ENCODE measurements around the gene F8. TPM values are rescaled to one million over a fixed set of nuclear protein-coding genes. Genes with fewer than 3 reads are reported as not detected.

F8 gene
- total RNA-seq, 1 experiment from 2014 or later, result 0.20 TPM

GRCh38 chrX:154804261-154804956, 218.1 kb downstream of the F8 start:
- H3K36me3 ChIP-seq (ENCODE audit: control insufficient read depth, insufficient read depth, low read length), result no peaks in the 10 kb centered on the region
- ChIA-PET CTCF (no interaction called here), POLR2A (interaction anchor here (0.6 to 1.7 kb wide), 2 partner anchors 13 to 42 kb away, joined by 3 to 4 read pairs; no protein-coding TSS in a partner anchor)
- DNase-seq, result no peak
- peak overlapping the region; percentile 63 for H3K4me3 ChIP-seq (ENCODE audit: low read depth, low read length)
- Mint-ChIP-seq H3K4me1 (ENCODE audit: low read depth, unreplicated experiment) (peaks cover 1% of the 10 kb centered on the region), H3K9me3 (ENCODE audit: unreplicated experiment) (no peaks in the 10 kb centered on the region), H3K27me3 (ENCODE audit: insufficient read depth, unreplicated experiment) (no peaks in the 10 kb centered on the region), H3K27ac (ENCODE audit: unreplicated experiment) (no peak overlapping the region), H3K36me3 (ENCODE audit: insufficient read depth, unreplicated experiment) (no peaks in the 10 kb centered on the region), H3K4me3 (ENCODE audit: unreplicated experiment) (peak overlapping the region; percentile 87)
- intact Hi-C loops (cut with micrococcal nuclease; ENCODE audit: unreplicated experiment), result no loop called here
- TF ChIP-seq CTCF (IDR thresholded peaks at IDR 0.05; ENCODE audit: insufficient read depth in 1 of 2, low read depth in 1 of 2, low read length in 1 of 2, severe bottlenecking in 1 of 2, unreplicated experiment in 1 of 2), result no peak
- H3K27me3 ChIP-seq (replicated peaks; ENCODE audit: control insufficient read depth, insufficient read depth, low read length), result no peaks in the 10 kb centered on the region
- BruUV-seq (replicated peaks), result TSS peak; percentile 35
- peaks cover 20% of the 10 kb centered on the region for H3K4me1 ChIP-seq
- H3K9me3 ChIP-seq, result no peaks in the 10 kb centered on the region

- Histone ChIP-seq H3K36me3 (ENCODE audit: control insufficient read depth, insufficient read depth, low read length) (no peaks in the 10 kb centered on the region), H3K27me3 (replicated peaks; ENCODE audit: control insufficient read depth, insufficient read depth, low read length) (no peaks in the 10 kb centered on the region), H3K9me3 (no peaks in the 10 kb centered on the region), H3K4me3 (ENCODE audit: low read depth, low read length) (no peak overlapping the region), H3K4me1 (peaks cover 33% of the 10 kb centered on the region)
- H3K9me3 Mint-ChIP-seq (ENCODE audit: unreplicated experiment), result no peaks in the 10 kb centered on the region
- H3K36me3 Mint-ChIP-seq (ENCODE audit: insufficient read depth, unreplicated experiment), result no peaks in the 10 kb centered on the region
- ChIA-PET POLR2A (no interaction called here), CTCF (no interaction called here)
- intact Hi-C loops (cut with micrococcal nuclease; ENCODE audit: unreplicated experiment), result no loop called here
- DNase-seq, result no peak
- no peaks in the 10 kb centered on the region for H3K27me3 Mint-ChIP-seq (ENCODE audit: insufficient read depth, unreplicated experiment)
- no peak overlapping the region for H3K4me3 Mint-ChIP-seq (ENCODE audit: unreplicated experiment)
- peaks cover 6% of the 10 kb centered on the region for H3K4me1 Mint-ChIP-seq (ENCODE audit: low read depth, unreplicated experiment)
- no TSS peak for BruUV-seq (replicated peaks)
- H3K27ac Mint-ChIP-seq (ENCODE audit: unreplicated experiment), result no peak overlapping the region
- TF ChIP-seq CTCF (IDR thresholded peaks at IDR 0.05; ENCODE audit: insufficient read depth in 1 of 2, low read depth in 1 of 2, low read length in 1 of 2, severe bottlenecking in 1 of 2, unreplicated experiment in 1 of 2), result no peak
These were observed 219.6 kb downstream of the F8 start for GRCh38 chrX:154802947-154803346.

GRCh38 chrX:154800478-154801210, 221.9 kb downstream of the F8 start:
- no peak for TF ChIP-seq CTCF (IDR thresholded peaks at IDR 0.05; ENCODE audit: insufficient read depth in 1 of 2, low read depth in 1 of 2, low read length in 1 of 2, severe bottlenecking in 1 of 2, unreplicated experiment in 1 of 2)
- ChIA-PET POLR2A (interaction anchor here (0.6 kb wide), 1 partner anchor 36 kb away, joined by 3 read pairs; no protein-coding TSS in a partner anchor), CTCF (no interaction called here)
- no peak for DNase-seq
- H3K27ac Mint-ChIP-seq (ENCODE audit: unreplicated experiment), result no peak overlapping the region
- Histone ChIP-seq H3K9me3 (no peaks in the 10 kb centered on the region), H3K4me1 (peaks cover 39% of the 10 kb centered on the region), H3K36me3 (ENCODE audit: control insufficient read depth, insufficient read depth, low read length) (no peaks in the 10 kb centered on the region), H3K4me3 (ENCODE audit: low read depth, low read length) (no peak overlapping the region), H3K27me3 (replicated peaks; ENCODE audit: control insufficient read depth, insufficient read depth, low read length) (no peaks in the 10 kb centered on the region)
- no TSS peak for BruUV-seq (replicated peaks)
- peaks cover 21% of the 10 kb centered on the region for H3K4me1 Mint-ChIP-seq (ENCODE audit: low read depth, unreplicated experiment)
- intact Hi-C loops (cut with micrococcal nuclease; ENCODE audit: unreplicated experiment), result no loop called here
- peak overlapping the region; percentile 56 for H3K4me3 Mint-ChIP-seq (ENCODE audit: unreplicated experiment)
- no peaks in the 10 kb centered on the region for H3K9me3 Mint-ChIP-seq (ENCODE audit: unreplicated experiment)
- no peaks in the 10 kb centered on the region for H3K36me3 Mint-ChIP-seq (ENCODE audit: insufficient read depth, unreplicated experiment)
- H3K27me3 Mint-ChIP-seq (ENCODE audit: insufficient read depth, unreplicated experiment), result no peaks in the 10 kb centered on the region
